GM18951 (cell line): ENCODE measurements around the gene TBC1D19.
"Not testable (repeated sequence)": the region's sequence is repeated elsewhere in the genome, so short reads cannot be mapped to it uniquely, and the experiment has no call there.

Source experiments
- POLR2A ChIP-seq: IDR thresholded peaks from 4 replicates; pipeline ENCODE4 v1.6.1; 2011; ENCODE audit warnings: mild to moderate bottlenecking; ENCODE audit not compliant: insufficient read length, insufficient read depth; ENCODE audit errors: extremely low read depth
- in situ Hi-C: fragments of 300-500 bp; cut with MboI; formaldehyde crosslinking; loops from one replicate; pipeline ENCODE4 v1.12.0; 2022; ENCODE audit warnings: low sequenced_read_pairs, mixed read lengths, inconsistent platforms; ENCODE audit not compliant: unreplicated experiment

Gene TBC1D19

GRCh38 chr4:26670903-26671537, 87.1 kb downstream of the TBC1D19 start:
- TF ChIP-seq POLR2A = no peak
- in situ Hi-C loops = no loop called here

- in situ Hi-C loops = not testable (repeated sequence)
Measured at GRCh38 chr4:26679040-26679695, 95.3 kb downstream of the TBC1D19 start.

- in situ Hi-C loops = no loop called here
- no peak for TF ChIP-seq POLR2A
Measured at GRCh38 chr4:26682436-26682835, 98.6 kb downstream of the TBC1D19 start.

GRCh38 chr4:26685250-26685649, 101.4 kb downstream of the TBC1D19 start:
- TF ChIP-seq POLR2A = no peak
- in situ Hi-C loops = no loop called here

- in situ Hi-C loops = no loop called here
- TF ChIP-seq POLR2A = no peak
Measured at GRCh38 chr4:26687728-26688127, 103.8 kb downstream of the TBC1D19 start.

- no peak for TF ChIP-seq POLR2A
- in situ Hi-C loops = no loop called here
Measured at GRCh38 chr4:26690506-26690905, 106.6 kb downstream of the TBC1D19 start.

- TF ChIP-seq POLR2A = no peak
- in situ Hi-C loops = no loop called here
Measured at GRCh38 chr4:26692014-26692726, 108.3 kb downstream of the TBC1D19 start.

GRCh38 chr4:26694131-26694530, 110.2 kb downstream of the TBC1D19 start:
- in situ Hi-C loops = not testable (repeated sequence)

- no peak for TF ChIP-seq POLR2A
- in situ Hi-C loops = no loop called here
Measured at GRCh38 chr4:26700110-26700509, 116.2 kb downstream of the TBC1D19 start.

- no peak for TF ChIP-seq POLR2A
- in situ Hi-C loops = no loop called here
Measured at GRCh38 chr4:26701095-26701494, 117.2 kb downstream of the TBC1D19 start.

GRCh38 chr4:26701786-26702227, 117.9 kb downstream of the TBC1D19 start:
- in situ Hi-C loops = no loop called here
- TF ChIP-seq POLR2A = no peak

GRCh38 chr4:26707342-26707741, 123.5 kb downstream of the TBC1D19 start:
- TF ChIP-seq POLR2A = no peak
- in situ Hi-C loops = no loop called here

- in situ Hi-C loops = no loop called here
- TF ChIP-seq POLR2A = no peak
Measured at GRCh38 chr4:26709246-26709645, 125.4 kb downstream of the TBC1D19 start.

GRCh38 chr4:26713563-26714151, 129.8 kb downstream of the TBC1D19 start:
- in situ Hi-C loops = no loop called here
- no peak for TF ChIP-seq POLR2A
